HCT116 (cell line): ENCODE measurements around the gene COMMD10. TPM values are rescaled to one million over a fixed set of nuclear protein-coding genes. Genes with fewer than 3 reads are reported as not detected.

Experiments used
- ATAC-seq: fragments of 200-7000 bp; cut with Tn5 transposase; 2 replicates; pipeline ENCODE4 v1.9.1; 2020; ENCODE audit warnings: mild to moderate bottlenecking, moderate library complexity
- BruUV-seq: library from RNA; stranded (reverse); fragments of 400-500 nt; replicated peaks from 2 replicates; lab custom pipeline; 2021; lab: Mats Ljungman, UMichigan
- CTCF ChIA-PET: fragments of 300-600 bp; sonication (Branson Sonifier 250); formaldehyde crosslinking; loops from one replicate; lab custom pipeline; 2021; ENCODE audit warnings: antibody characterized with exemption; lab: Charles Lee
- POLR2A ChIA-PET: fragments of 300-600, 350-600 bp; sonication (Branson Sonifier 250); formaldehyde crosslinking; loops from one replicate; lab custom pipeline; 2021; ENCODE audit warnings: antibody characterized with exemption; lab: Charles Lee
- RAD21 ChIA-PET, 2 experiments: fragments of 300-600 bp; sonication (Branson Sonifier 250); formaldehyde crosslinking; loops; one replicate each; lab custom pipeline; 2023; ENCODE audit warnings: low total read pairs in 2 of 2; ENCODE audit not compliant: uncharacterized antibody in 2 of 2, unreplicated experiment in 2 of 2, low non-redundant PET in 1 of 2; lab: Charles Lee
- DNase-seq: peaks from one replicate; pipeline ENCODE4 v3.0.0-alpha.2; 2010; ENCODE audit warnings: low read depth, low spot score
- H2AFZ ChIP-seq: fragments of 200-600 bp; shearing (Covaris generic), sonication (generic); 2 replicates; pipeline ENCODE4 v1.6.1; 2017; ENCODE audit warnings: low read depth, mixed run types, mixed read lengths, antibody characterized with exemption, low read length; ENCODE audit not compliant: poor library complexity, severe bottlenecking
- H3K27ac ChIP-seq: 2 replicates; pipeline ENCODE4 v1.5.1; 2012; ENCODE audit warnings: low read depth, low read length
- H3K27me3 ChIP-seq: fragments of 200-600 bp; sonication (generic); 2 replicates; pipeline ENCODE4 v1.6.1; 2016; ENCODE audit warnings: mixed run types, low read length, mixed read lengths; ENCODE audit not compliant: insufficient read depth
- H3K36me3 ChIP-seq, 2 experiments: fragments of 200-500 bp in 1 of 2; fragments of 200-600 bp in 1 of 2; sonication (Bioruptor generic) in 1 of 2; sonication (generic) in 1 of 2; 2 replicates each; pipeline versions ENCODE4 v1.5.1 to v1.6.1; 2014 to 2016; ENCODE audit warnings: low read length in 2 of 2, inconsistent platforms in 1 of 2, mixed read lengths in 1 of 2, mixed run types in 1 of 2; ENCODE audit not compliant: insufficient read depth in 2 of 2, control insufficient read depth in 1 of 2
- H3K4me1 ChIP-seq, 2 experiments: fragments of 200-600 bp in 1 of 2; sonication (generic) in 1 of 2; 2 replicates each; pipeline versions ENCODE4 v1.5.1 to v1.6.1; 2012 to 2017; ENCODE audit warnings: low read length in 2 of 2, inconsistent platforms in 1 of 2, mild to moderate bottlenecking in 1 of 2, mixed read lengths in 1 of 2, mixed run types in 1 of 2, moderate library complexity in 1 of 2; ENCODE audit not compliant: insufficient read depth in 2 of 2, control insufficient read depth in 1 of 2
- H3K4me2 ChIP-seq: fragments of 200-600 bp; sonication (generic); 2 replicates; pipeline ENCODE4 v1.6.1; 2017; ENCODE audit warnings: mixed run types, low read length, mixed read lengths
- H3K4me3 ChIP-seq, 2 experiments: fragments of 200-600 bp in 1 of 2; sonication (generic) in 1 of 2; replicated peaks in 1 of 2; 2 replicates each; pipeline ENCODE4 v1.5.1; 2011 to 2016; ENCODE audit warnings: low read length in 2 of 2, control low read depth in 1 of 2, low read depth in 1 of 2, mild to moderate bottlenecking in 1 of 2, mixed read lengths in 1 of 2, mixed run types in 1 of 2
- H3K79me2 ChIP-seq: fragments of 200-600 bp; sonication (generic); 2 replicates; pipeline ENCODE4 v1.6.1; 2017; ENCODE audit warnings: mild to moderate bottlenecking, mixed run types, low read length, moderate library complexity, mixed read lengths; ENCODE audit not compliant: insufficient read depth
- H3K9ac ChIP-seq: fragments of 200-600 bp; sonication (generic); 2 replicates; pipeline ENCODE4 v1.6.1; 2016; ENCODE audit warnings: low read length, mixed read lengths
- H3K9me2 ChIP-seq: fragments of 200-600 bp; sonication (generic), shearing (Covaris generic); 2 replicates; pipeline ENCODE4 v1.6.1; 2017; ENCODE audit warnings: mixed run types, mild to moderate bottlenecking, moderate library complexity; ENCODE audit not compliant: insufficient read depth
- H3K9me3 ChIP-seq, 2 experiments: fragments of 200-500 bp in 1 of 2; fragments of 200-600 bp in 1 of 2; sonication (Bioruptor generic) in 1 of 2; sonication (generic) in 1 of 2; 2 replicates each; pipeline ENCODE4 v1.6.1; 2014 to 2017; ENCODE audit warnings: low read length in 2 of 2, mixed read lengths in 2 of 2, inconsistent platforms in 1 of 2, low read depth in 1 of 2, mild to moderate bottlenecking in 1 of 2, mixed run types in 1 of 2, moderate library complexity in 1 of 2; ENCODE audit not compliant: control insufficient read depth in 1 of 2, insufficient read depth in 1 of 2
- H4K20me1 ChIP-seq: fragments of 200-600 bp; sonication (generic), shearing (Covaris generic); 2 replicates; pipeline ENCODE4 v1.6.1; 2017; ENCODE audit warnings: mixed run types, mild to moderate bottlenecking, moderate library complexity; ENCODE audit not compliant: insufficient read depth
- CBX3 ChIP-seq: IDR thresholded peaks from 2 replicates; pipeline ENCODE4 v1.6.1; 2012; ENCODE audit warnings: low read depth
- ELF1 ChIP-seq: IDR thresholded peaks from 2 replicates; pipeline ENCODE4 v1.6.1; 2012; ENCODE audit warnings: low read depth, borderline replicate concordance
- FOSL1 ChIP-seq: IDR thresholded peaks from 2 replicates; pipeline ENCODE4 v1.6.1; 2012; ENCODE audit warnings: low read depth
- MAX ChIP-seq: IDR thresholded peaks from 2 replicates; pipeline ENCODE4 v1.6.1; 2012
- POLR2A ChIP-seq: IDR thresholded peaks from 2 replicates; pipeline ENCODE4 v1.7.0; 2011; ENCODE audit warnings: borderline replicate concordance; ENCODE audit not compliant: insufficient read depth, insufficient read length; ENCODE audit errors: extremely low read depth
- RAD21 ChIP-seq: IDR thresholded peaks from 2 replicates; pipeline ENCODE4 v1.6.1; 2012; ENCODE audit warnings: low read depth, mild to moderate bottlenecking
- TCF7L2 ChIP-seq: IDR thresholded peaks from 2 replicates; pipeline ENCODE4 v1.7.0; 2011; ENCODE audit warnings: borderline replicate concordance, inconsistent platforms; ENCODE audit not compliant: insufficient read depth, insufficient read length; ENCODE audit errors: extremely low read depth
- intact Hi-C: fragments of 100-400 bp; cut with micrococcal nuclease; formaldehyde crosslinking; loops from 2 replicates; pipeline ENCODE4 v1.10.0; 2022
- total RNA-seq: library from RNA; stranded (reverse); gene quantifications from one replicate; pipeline ENCODE4 v1.2.1, GENCODE V29; 2021; ENCODE audit not compliant: unreplicated experiment
- TF ChIP-seq, protein P1 (sequence below), 3 experiments: fragments of 200-600 bp in 1 of 3; sonication (generic) in 1 of 3; IDR thresholded peaks in 2 of 3; conservative IDR thresholded peaks in 1 of 3; 2 replicates each; pipeline ENCODE4 v1.5.1; 2012 to 2017; ENCODE audit warnings: low read depth in 2 of 3, low read length in 2 of 3, antibody characterized with exemption in 1 of 3, borderline replicate concordance in 1 of 3, control low read depth in 1 of 3, mild to moderate bottlenecking in 1 of 3, mixed read lengths in 1 of 3, mixed run types in 1 of 3, moderate library complexity in 1 of 3; ENCODE audit not compliant: insufficient read depth in 1 of 3

The COMMD10 gene
- total RNA-seq, 1 experiment from 2014 or later, result 35.3 TPM

- CTCF ChIA-PET, result interaction anchor here (1.3 kb wide), 1 partner anchor 75 kb away, joined by 3 read pairs; no protein-coding TSS in a partner anchor
- ATAC-seq (no peak), DNase-seq (peak; percentile 4)
- no peaks in the 10 kb centered on the region for H3K27me3 ChIP-seq
- no peaks in the 10 kb centered on the region for H3K79me2 ChIP-seq
- no peaks in the 10 kb centered on the region for H3K9me2 ChIP-seq
- H4K20me1 ChIP-seq, result no peaks in the 10 kb centered on the region
- intact Hi-C loops, result no loop called here
- no peak overlapping the region for H3K4me3 ChIP-seq
- no TSS peak for BruUV-seq
- TF ChIP-seq FOSL1, result no peak
- 0 out of 2 replicates have a peak, but pooled peaks have one; percentile 22 for TF ChIP-seq ELF1
- TF ChIP-seq TCF7L2, result no peak
- TF ChIP-seq POLR2A, result no peak
- no peak for TF ChIP-seq CBX3
- no peak for TF ChIP-seq MAX
- TF ChIP-seq, protein P1, sequence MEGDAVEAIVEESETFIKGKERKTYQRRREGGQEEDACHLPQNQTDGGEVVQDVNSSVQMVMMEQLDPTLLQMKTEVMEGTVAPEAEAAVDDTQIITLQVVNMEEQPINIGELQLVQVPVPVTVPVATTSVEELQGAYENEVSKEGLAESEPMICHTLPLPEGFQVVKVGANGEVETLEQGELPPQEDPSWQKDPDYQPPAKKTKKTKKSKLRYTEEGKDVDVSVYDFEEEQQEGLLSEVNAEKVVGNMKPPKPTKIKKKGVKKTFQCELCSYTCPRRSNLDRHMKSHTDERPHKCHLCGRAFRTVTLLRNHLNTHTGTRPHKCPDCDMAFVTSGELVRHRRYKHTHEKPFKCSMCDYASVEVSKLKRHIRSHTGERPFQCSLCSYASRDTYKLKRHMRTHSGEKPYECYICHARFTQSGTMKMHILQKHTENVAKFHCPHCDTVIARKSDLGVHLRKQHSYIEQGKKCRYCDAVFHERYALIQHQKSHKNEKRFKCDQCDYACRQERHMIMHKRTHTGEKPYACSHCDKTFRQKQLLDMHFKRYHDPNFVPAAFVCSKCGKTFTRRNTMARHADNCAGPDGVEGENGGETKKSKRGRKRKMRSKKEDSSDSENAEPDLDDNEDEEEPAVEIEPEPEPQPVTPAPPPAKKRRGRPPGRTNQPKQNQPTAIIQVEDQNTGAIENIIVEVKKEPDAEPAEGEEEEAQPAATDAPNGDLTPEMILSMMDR (IDR thresholded peaks at IDR 0.05 in 2 of 3, conservative IDR thresholded peaks at IDR 0.05 in 1 of 3; ENCODE audit: borderline replicate concordance in 1 of 3, insufficient read depth in 1 of 3, low read depth in 2 of 3, low read length in 2 of 3), result peak in 2 of 3 experiments; percentile 25 to 43; a peak in 3 of 6 replicates
- no peak for TF ChIP-seq RAD21
- RAD21 ChIA-PET, result no interaction called here
- POLR2A ChIA-PET, result no interaction called here
- H2AFZ ChIP-seq, result no peak overlapping the region
- no peaks in the 10 kb centered on the region for H3K9me3 ChIP-seq
- no peaks in the 10 kb centered on the region for H3K4me1 ChIP-seq
- no peak overlapping the region for H3K4me2 ChIP-seq
- no peak overlapping the region for H3K9ac ChIP-seq
- H3K27ac ChIP-seq, result no peak overlapping the region
- H3K36me3 ChIP-seq, result no peaks in the 10 kb centered on the region
Observed at GRCh38 chr5:116237917-116238500, 153.2 kb downstream of the COMMD10 start.
